Liver (tissue), 9 donors: ENCODE measurements around the gene MYRF. TPM values are rescaled to one million over a fixed set of nuclear protein-coding genes. Genes with fewer than 3 reads are reported as not detected.

Experiments used
- DNase-seq: peaks from one replicate; pipeline ENCODE4 v3.0.0-alpha.2; 2017; ENCODE audit warnings: low spot score
- H3K27ac ChIP-seq, 2 donors: one replicate each; pipeline ENCODE4 v1.7.0; 2013; ENCODE audit warnings: inconsistent platforms in 2 of 2, low read length in 2 of 2, control low read depth in 1 of 2, low read depth in 1 of 2, mild to moderate bottlenecking in 1 of 2
- H3K27me3 ChIP-seq, 4 donors: one replicate each; pipeline versions ENCODE4 v1.6.1 to v1.7.0; 2013; ENCODE audit warnings: low read length in 3 of 4, inconsistent platforms in 1 of 4, mild to moderate bottlenecking in 1 of 4, moderate library complexity in 1 of 4; ENCODE audit not compliant: control insufficient read depth in 4 of 4, insufficient read depth in 4 of 4
- H3K36me3 ChIP-seq, 4 donors: one replicate each; pipeline versions ENCODE4 v1.6.1 to v1.7.0; 2013; ENCODE audit warnings: low read length in 3 of 4, mild to moderate bottlenecking in 3 of 4, low read depth in 1 of 4, moderate library complexity in 1 of 4; ENCODE audit not compliant: control insufficient read depth in 4 of 4, insufficient read depth in 3 of 4
- H3K4me1 ChIP-seq, 4 donors: one replicate each; pipeline versions ENCODE4 v1.6.1 to v1.7.0; 2013; ENCODE audit warnings: low read length in 3 of 4, mild to moderate bottlenecking in 3 of 4, moderate library complexity in 1 of 4; ENCODE audit not compliant: control insufficient read depth in 4 of 4, insufficient read depth in 4 of 4
- H3K4me3 ChIP-seq, 3 donors: one replicate each; pipeline versions ENCODE4 v1.6.1 to v1.7.0; 2013; ENCODE audit warnings: low read length in 3 of 3, control low read depth in 1 of 3, low read depth in 1 of 3, mild to moderate bottlenecking in 1 of 3
- H3K9ac ChIP-seq, 2 donors: one replicate each; pipeline ENCODE4 v1.7.0; 2013; ENCODE audit warnings: low read length in 2 of 2, mild to moderate bottlenecking in 2 of 2, moderate library complexity in 2 of 2, control low read depth in 1 of 2, low read depth in 1 of 2
- H3K9me3 ChIP-seq, 4 donors: one replicate each; pipeline versions ENCODE4 v1.6.1 to v1.7.0; 2013; ENCODE audit warnings: low read length in 3 of 4; ENCODE audit not compliant: control insufficient read depth in 4 of 4
- EGR1 ChIP-seq, 2 donors: IDR thresholded peaks; 2 replicates each; pipeline ENCODE4 v1.6.1; 2016 to 2018; ENCODE audit warnings: antibody characterized with exemption in 2 of 2, low read depth in 2 of 2
- HNF4A ChIP-seq, 2 donors: conservative IDR thresholded peaks; 2 replicates each; pipeline ENCODE4 v1.6.1; 2016; ENCODE audit warnings: antibody characterized with exemption in 2 of 2, mild to moderate bottlenecking in 2 of 2
- NR2F2 ChIP-seq: IDR thresholded peaks from 2 replicates; pipeline ENCODE4 v1.6.1; 2016; ENCODE audit warnings: antibody characterized with exemption
- RAD21 ChIP-seq, 2 donors: IDR thresholded peaks; 2 replicates each; pipeline ENCODE4 v1.6.1; 2016; ENCODE audit warnings: antibody characterized with exemption in 2 of 2, mild to moderate bottlenecking in 2 of 2
- RXRA ChIP-seq, 2 donors: IDR thresholded peaks; 2 replicates each; pipeline ENCODE4 v1.6.1; 2017 to 2018; ENCODE audit warnings: antibody characterized with exemption in 2 of 2, mild to moderate bottlenecking in 1 of 2
- SP1 ChIP-seq: IDR thresholded peaks from 2 replicates; pipeline ENCODE4 v1.6.1; 2018; ENCODE audit warnings: antibody characterized with exemption, mild to moderate bottlenecking
- YY1 ChIP-seq: IDR thresholded peaks from 2 replicates; pipeline ENCODE4 v1.6.1; 2016; ENCODE audit warnings: antibody characterized with exemption, mild to moderate bottlenecking
- WGBS: extraction: QIAGEN DNeasy Blood & Tissue Kit; methylation state at CpG from one replicate; pipeline ENCODE4 v1.1.7; 2013; 5-methylcytosine and 5-hydroxymethylcytosine counted together
- polyA plus RNA-seq, 2 donors: library from polyadenylated mRNA; stranded (reverse) in 1 of 2; unstranded in 1 of 2; fragments of 200-250 nt in 1 of 2; fragments of >200 nt in 1 of 2; fragmentation: Nextera tagmentation in 1 of 2; extraction: Ambion mirVana in 1 of 2; gene quantifications; one replicate each; pipeline versions ENCODE4 v1.2.1 to v1.2.3, GENCODE V29; 2013 to 2015
- total RNA-seq, 2 donors: library from RNA; depleted of rRNA; stranded (reverse); fragments of >200 nt; gene quantifications; one replicate each; pipeline ENCODE4 v1.2.3, GENCODE V29; 2014
- TF ChIP-seq, protein P1 (sequence below): IDR thresholded peaks from 2 replicates; pipeline ENCODE4 v1.6.1; 2016; ENCODE audit warnings: antibody characterized with exemption
- TF ChIP-seq, protein P2 (sequence below): fragments of 150-350 bp; IDR thresholded peaks from 2 replicates; pipeline ENCODE4 v1.5.1; 2017; ENCODE audit warnings: improper control_type of control experiment, low read depth, low read length; ENCODE audit not compliant: missing input control
- TF ChIP-seq, protein P3 (sequence below): IDR thresholded peaks from 2 replicates; pipeline ENCODE4 v1.6.1; 2016; ENCODE audit warnings: antibody characterized with exemption
- donor health status: healthy.
- donor health status: healthy.
- donor health status: healthy.
- donor health status: healthy.
- donor health status: healthy.

The MYRF gene
- total and polyA plus RNA-seq, 4 donors: 3.5 to 6.5 (median 4.4) TPM

DNA sequence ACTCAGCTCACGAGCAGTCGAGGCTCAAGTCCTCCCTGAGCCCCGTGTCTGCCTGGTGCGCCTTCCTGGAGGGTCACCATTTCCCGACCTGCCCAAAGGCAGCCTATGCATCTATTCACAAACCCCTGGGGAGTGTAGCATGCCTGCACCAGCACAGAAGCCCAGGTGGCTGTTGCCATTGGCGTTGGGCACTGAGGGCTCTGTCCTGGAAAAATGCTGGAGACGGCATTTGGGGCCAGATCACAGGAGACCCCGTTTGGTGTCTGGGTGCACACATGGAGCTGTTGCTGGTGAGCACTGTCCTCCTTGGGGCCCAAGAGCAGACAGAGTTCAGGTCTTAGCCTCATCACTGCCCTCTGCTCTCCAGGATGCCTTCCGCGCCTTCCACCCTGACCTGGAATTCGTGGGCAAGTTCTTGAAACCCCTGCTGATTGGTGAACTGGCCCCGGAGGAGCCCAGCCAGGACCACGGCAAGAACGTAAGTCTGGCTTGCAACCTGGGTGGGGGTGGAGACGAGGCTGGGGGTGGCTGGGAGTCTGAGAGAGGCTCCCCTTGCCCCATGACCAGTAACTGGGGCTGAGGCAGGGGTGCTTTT, 85.1 kb downstream of the MYRF start:
- Histone ChIP-seq H3K4me3 (no peak overlapping the region), H3K27me3 (no peaks in the 10 kb centered on the region), H3K9ac (no peak overlapping the region), H3K36me3 (peaks cover 4 to 16% (median 9%) of the 10 kb centered on the region in 4 donors), H3K9me3 (no peaks in the 10 kb centered on the region), H3K27ac (no peak overlapping the region), H3K4me1 (peaks cover 0 to 6% (median 5%) of the 10 kb centered on the region in 4 donors)
- TF ChIP-seq, protein P1, sequence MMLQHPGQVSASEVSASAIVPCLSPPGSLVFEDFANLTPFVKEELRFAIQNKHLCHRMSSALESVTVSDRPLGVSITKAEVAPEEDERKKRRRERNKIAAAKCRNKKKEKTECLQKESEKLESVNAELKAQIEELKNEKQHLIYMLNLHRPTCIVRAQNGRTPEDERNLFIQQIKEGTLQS: no peak
- TF ChIP-seq RXRA (IDR thresholded peaks at IDR 0.05) (no peak), NR2F2 (no peak), YY1 (no peak), HNF4A (conservative IDR thresholded peaks at IDR 0.05) (no peak), EGR1 (IDR thresholded peaks at IDR 0.05; ENCODE audit: low read depth in 2 of 2) (no peak), RAD21 (IDR thresholded peaks at IDR 0.05) (no peak), SP1 (no peak)
- TF ChIP-seq, protein P2, sequence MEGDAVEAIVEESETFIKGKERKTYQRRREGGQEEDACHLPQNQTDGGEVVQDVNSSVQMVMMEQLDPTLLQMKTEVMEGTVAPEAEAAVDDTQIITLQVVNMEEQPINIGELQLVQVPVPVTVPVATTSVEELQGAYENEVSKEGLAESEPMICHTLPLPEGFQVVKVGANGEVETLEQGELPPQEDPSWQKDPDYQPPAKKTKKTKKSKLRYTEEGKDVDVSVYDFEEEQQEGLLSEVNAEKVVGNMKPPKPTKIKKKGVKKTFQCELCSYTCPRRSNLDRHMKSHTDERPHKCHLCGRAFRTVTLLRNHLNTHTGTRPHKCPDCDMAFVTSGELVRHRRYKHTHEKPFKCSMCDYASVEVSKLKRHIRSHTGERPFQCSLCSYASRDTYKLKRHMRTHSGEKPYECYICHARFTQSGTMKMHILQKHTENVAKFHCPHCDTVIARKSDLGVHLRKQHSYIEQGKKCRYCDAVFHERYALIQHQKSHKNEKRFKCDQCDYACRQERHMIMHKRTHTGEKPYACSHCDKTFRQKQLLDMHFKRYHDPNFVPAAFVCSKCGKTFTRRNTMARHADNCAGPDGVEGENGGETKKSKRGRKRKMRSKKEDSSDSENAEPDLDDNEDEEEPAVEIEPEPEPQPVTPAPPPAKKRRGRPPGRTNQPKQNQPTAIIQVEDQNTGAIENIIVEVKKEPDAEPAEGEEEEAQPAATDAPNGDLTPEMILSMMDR: no peak
- TF ChIP-seq, protein P3, sequence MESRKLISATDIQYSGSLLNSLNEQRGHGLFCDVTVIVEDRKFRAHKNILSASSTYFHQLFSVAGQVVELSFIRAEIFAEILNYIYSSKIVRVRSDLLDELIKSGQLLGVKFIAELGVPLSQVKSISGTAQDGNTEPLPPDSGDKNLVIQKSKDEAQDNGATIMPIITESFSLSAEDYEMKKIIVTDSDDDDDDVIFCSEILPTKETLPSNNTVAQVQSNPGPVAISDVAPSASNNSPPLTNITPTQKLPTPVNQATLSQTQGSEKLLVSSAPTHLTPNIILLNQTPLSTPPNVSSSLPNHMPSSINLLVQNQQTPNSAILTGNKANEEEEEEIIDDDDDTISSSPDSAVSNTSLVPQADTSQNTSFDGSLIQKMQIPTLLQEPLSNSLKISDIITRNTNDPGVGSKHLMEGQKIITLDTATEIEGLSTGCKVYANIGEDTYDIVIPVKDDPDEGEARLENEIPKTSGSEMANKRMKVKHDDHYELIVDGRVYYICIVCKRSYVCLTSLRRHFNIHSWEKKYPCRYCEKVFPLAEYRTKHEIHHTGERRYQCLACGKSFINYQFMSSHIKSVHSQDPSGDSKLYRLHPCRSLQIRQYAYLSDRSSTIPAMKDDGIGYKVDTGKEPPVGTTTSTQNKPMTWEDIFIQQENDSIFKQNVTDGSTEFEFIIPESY: no peak
- 95% methylated on average over 15 of the region's 15 CpGs for WGBS
- DNase-seq: no peak

Other genes with a start within 250 kb of the MYRF start
- under 1 TPM in 1 of 2 donors, not detected in 1; 0.08 TPM for gene LRRC10B, start 243.9 kb upstream of the MYRF start, total RNA-seq
- gene LRRC10B, start 243.9 kb upstream of the MYRF start, polyA plus RNA-seq: under 1 TPM in 1 of 2 donors, not detected in 1; 0.03 TPM
- 100 to 1,000 TPM in 1 of 2 donors, 1 to 10 TPM in 1; 2.1 to 114 TPM for gene SYT7, start 171.6 kb upstream of the MYRF start, total RNA-seq
- 10 to 100 TPM; 15.2 to 46.4 TPM for gene SYT7, start 171.6 kb upstream of the MYRF start, polyA plus RNA-seq
- under 1 TPM; 0.67 to 0.84 TPM for gene DAGLA, start 72.2 kb upstream of the MYRF start, total RNA-seq
- under 1 TPM; 0.13 to 0.53 TPM for gene DAGLA, start 72.2 kb upstream of the MYRF start, polyA plus RNA-seq
- 10 to 100 TPM; 31.0 to 77.8 TPM for gene TMEM258, start 40.0 kb downstream of the MYRF start, total RNA-seq
- gene TMEM258, start 40.0 kb downstream of the MYRF start, polyA plus RNA-seq: 100 to 1,000 TPM; 120 to 136 TPM
- 10 to 100 TPM in 1 of 2 donors, 1 to 10 TPM in 1; 9.0 to 46.5 TPM for gene FEN1, start 40.3 kb downstream of the MYRF start, total RNA-seq
- gene FEN1, start 40.3 kb downstream of the MYRF start, polyA plus RNA-seq: 10 to 100 TPM in 1 of 2 donors, 1 to 10 TPM in 1; 4.5 to 10.0 TPM
- gene FADS1, start 64.4 kb downstream of the MYRF start, total RNA-seq: 100 to 1,000 TPM in 1 of 2 donors, 10 to 100 TPM in 1; 72.7 to 137 TPM
- gene FADS1, start 64.4 kb downstream of the MYRF start, polyA plus RNA-seq: 10 to 100 TPM; 16.8 to 44.8 TPM
- gene FADS2, start 75.7 kb downstream of the MYRF start, total RNA-seq: 100 to 1,000 TPM in 1 of 2 donors, 10 to 100 TPM in 1; 65.4 to 281 TPM
- 100 to 1,000 TPM in 1 of 2 donors, 1 to 10 TPM in 1; 2.8 to 104 TPM for gene FADS2, start 75.7 kb downstream of the MYRF start, polyA plus RNA-seq
- 10 to 100 TPM in 1 of 2 donors, 1 to 10 TPM in 1; 8.3 to 13.6 TPM for gene FADS3, start 138.9 kb downstream of the MYRF start, total RNA-seq
- gene FADS3, start 138.9 kb downstream of the MYRF start, polyA plus RNA-seq: 10 to 100 TPM in 1 of 2 donors, 1 to 10 TPM in 1; 8.9 to 11.7 TPM
- 10 to 100 TPM in 1 of 2 donors, 1 to 10 TPM in 1; 5.0 to 41.6 TPM for gene RAB3IL1, start 164.9 kb downstream of the MYRF start, total RNA-seq
- 1 to 10 TPM; 2.1 to 5.8 TPM for gene RAB3IL1, start 164.9 kb downstream of the MYRF start, polyA plus RNA-seq
- 1 to 10 TPM; 1.3 to 1.6 TPM for gene BEST1, start 197.7 kb downstream of the MYRF start, total RNA-seq
- gene BEST1, start 197.7 kb downstream of the MYRF start, polyA plus RNA-seq: under 1 TPM; 0.22 to 0.85 TPM
- 100 to 1,000 TPM; 592 to 949 TPM for gene FTH1, start 215.0 kb downstream of the MYRF start, total RNA-seq
- 1,000 to 10,000 TPM; 3,401 to 4,630 TPM for gene FTH1, start 215.0 kb downstream of the MYRF start, polyA plus RNA-seq